NT2/D1 (cell line): ENCODE data around the gene NTN1.

Source experiments
- DNase-seq: peaks from one replicate; pipeline ENCODE4 v3.0.0-alpha.2; 2011; ENCODE audit warnings: low read depth, low spot score
- H3K27me3 ChIP-seq: 2 replicates; pipeline ENCODE4 v1.6.0; 2011; ENCODE audit warnings: mild to moderate bottlenecking; ENCODE audit not compliant: insufficient read length, insufficient read depth
- H3K36me3 ChIP-seq: 2 replicates; pipeline ENCODE4 v1.6.1; 2011; ENCODE audit warnings: mild to moderate bottlenecking, low read length, mixed read lengths; ENCODE audit not compliant: insufficient read depth, insufficient read length
- H3K4me1 ChIP-seq: 2 replicates; pipeline ENCODE4 v1.5.1; 2011; ENCODE audit not compliant: insufficient read depth, insufficient read length
- H3K4me3 ChIP-seq: 2 replicates; pipeline ENCODE4 v1.5.1; 2011; ENCODE audit warnings: low read depth; ENCODE audit not compliant: insufficient read length
- H3K9ac ChIP-seq: 2 replicates; pipeline ENCODE4 v1.6.0; 2011; ENCODE audit warnings: low read depth; ENCODE audit not compliant: insufficient read length
- H3K9me3 ChIP-seq: 2 replicates; pipeline ENCODE4 v1.5.1; 2011; ENCODE audit warnings: mild to moderate bottlenecking, low read length; ENCODE audit not compliant: insufficient read depth
- SUZ12 ChIP-seq: IDR thresholded peaks from 2 replicates; pipeline ENCODE4 v1.6.1; 2011; ENCODE audit not compliant: insufficient read length, insufficient read depth; ENCODE audit errors: extremely low read depth
- YY1 ChIP-seq: IDR thresholded peaks from 2 replicates; pipeline ENCODE4 v1.6.1; 2011; ENCODE audit not compliant: insufficient read length, insufficient read depth
- ZNF274 ChIP-seq: IDR thresholded peaks from 2 replicates; pipeline ENCODE4 v1.6.1; 2011; ENCODE audit warnings: mild to moderate bottlenecking, low read depth, low read length

NTN1 gene

DNA sequence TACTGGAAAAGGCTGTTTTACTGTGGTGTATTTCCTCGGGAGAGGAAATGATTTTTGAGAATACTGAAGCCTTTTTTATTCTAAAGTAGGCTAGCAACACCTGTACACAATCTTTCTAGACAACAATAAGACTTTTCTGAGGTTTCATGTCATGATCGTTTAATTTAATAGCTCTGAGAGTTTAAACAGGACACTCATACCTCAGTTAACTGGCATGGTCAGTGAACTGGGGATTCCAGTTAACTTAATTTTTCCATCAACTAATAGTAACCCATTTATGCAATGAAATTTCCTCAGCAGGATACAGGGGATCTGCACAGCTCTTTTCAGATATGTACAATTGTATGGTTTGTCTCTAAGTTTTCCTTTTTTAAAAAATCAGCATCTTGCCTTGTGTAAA, 262.6 kb downstream of the NTN1 start:
- Histone ChIP-seq H3K4me1 (no peaks in the 10 kb centered on the region), H3K27me3 (no peaks in the 10 kb centered on the region), H3K9ac (no peak overlapping the region), H3K9me3 (no peaks in the 10 kb centered on the region), H3K36me3 (no peaks in the 10 kb centered on the region), H3K4me3 (no peak overlapping the region)
- no peak for DNase-seq
- TF ChIP-seq ZNF274 (no peak), SUZ12 (no peak), YY1 (no peak)

GRCh38 chr17:9284884-9285283, 263.6 kb downstream of the NTN1 start:
- Histone ChIP-seq H3K9ac (no peak overlapping the region), H3K27me3 (no peaks in the 10 kb centered on the region), H3K4me1 (no peaks in the 10 kb centered on the region), H3K36me3 (no peaks in the 10 kb centered on the region), H3K4me3 (no peak overlapping the region), H3K9me3 (no peaks in the 10 kb centered on the region)
- TF ChIP-seq YY1: no peak
- no peak for TF ChIP-seq SUZ12
- no peak for TF ChIP-seq ZNF274
- no peak for DNase-seq

GRCh38 chr17:9285602-9286427, 264.5 kb downstream of the NTN1 start:
- Histone ChIP-seq H3K4me3 (no peak overlapping the region), H3K9ac (no peak overlapping the region), H3K27me3 (no peaks in the 10 kb centered on the region), H3K36me3 (no peaks in the 10 kb centered on the region), H3K4me1 (no peaks in the 10 kb centered on the region), H3K9me3 (no peaks in the 10 kb centered on the region)
- TF ChIP-seq ZNF274 (no peak), YY1 (no peak), SUZ12 (no peak)
- DNase-seq: no peak

DNA sequence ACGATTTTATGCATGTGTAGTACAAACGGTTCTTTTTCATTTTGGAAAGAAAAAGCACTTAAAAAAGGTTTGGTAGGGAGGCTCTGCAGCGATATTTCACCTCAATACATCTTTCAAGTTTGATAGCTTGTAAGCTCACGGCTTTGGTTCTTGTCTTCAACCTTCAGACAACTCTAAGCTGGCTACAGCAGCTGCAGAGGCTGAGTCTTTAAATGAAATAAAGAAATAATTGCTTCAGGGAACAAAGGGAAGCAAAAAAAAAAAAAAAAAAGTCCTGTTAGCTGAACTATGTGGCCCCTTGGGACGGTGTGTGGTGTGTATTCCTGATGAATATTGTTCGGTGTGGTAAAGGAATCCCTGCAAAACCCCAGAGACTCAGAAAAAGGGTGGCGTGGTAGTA, 265.1 kb downstream of the NTN1 start:
- DNase-seq: no peak
- Histone ChIP-seq H3K9ac (no peak overlapping the region), H3K4me3 (no peak overlapping the region), H3K4me1 (no peaks in the 10 kb centered on the region), H3K9me3 (no peaks in the 10 kb centered on the region), H3K36me3 (no peaks in the 10 kb centered on the region), H3K27me3 (no peaks in the 10 kb centered on the region)
- TF ChIP-seq SUZ12: no peak
- no peak for TF ChIP-seq YY1
- no peak for TF ChIP-seq ZNF274

GRCh38 chr17:9287306-9287705, 266.0 kb downstream of the NTN1 start:
- H3K9ac ChIP-seq: no peak overlapping the region
- no peaks in the 10 kb centered on the region for H3K9me3 ChIP-seq
- no peaks in the 10 kb centered on the region for H3K4me1 ChIP-seq
- no peak for TF ChIP-seq YY1
- H3K27me3 ChIP-seq: no peaks in the 10 kb centered on the region
- H3K4me3 ChIP-seq: no peak overlapping the region
- no peak for DNase-seq
- H3K36me3 ChIP-seq: no peaks in the 10 kb centered on the region

GRCh38 chr17:9290226-9290613, 268.9 kb downstream of the NTN1 start:
- no peaks in the 10 kb centered on the region for H3K27me3 ChIP-seq
- H3K9ac ChIP-seq: no peak overlapping the region
- DNase-seq: no peak
- no peaks in the 10 kb centered on the region for H3K4me1 ChIP-seq
- no peaks in the 10 kb centered on the region for H3K36me3 ChIP-seq
- TF ChIP-seq ZNF274: no peak
- no peak for TF ChIP-seq SUZ12
- TF ChIP-seq YY1: no peak
- no peak overlapping the region for H3K4me3 ChIP-seq
- no peaks in the 10 kb centered on the region for H3K9me3 ChIP-seq

DNA sequence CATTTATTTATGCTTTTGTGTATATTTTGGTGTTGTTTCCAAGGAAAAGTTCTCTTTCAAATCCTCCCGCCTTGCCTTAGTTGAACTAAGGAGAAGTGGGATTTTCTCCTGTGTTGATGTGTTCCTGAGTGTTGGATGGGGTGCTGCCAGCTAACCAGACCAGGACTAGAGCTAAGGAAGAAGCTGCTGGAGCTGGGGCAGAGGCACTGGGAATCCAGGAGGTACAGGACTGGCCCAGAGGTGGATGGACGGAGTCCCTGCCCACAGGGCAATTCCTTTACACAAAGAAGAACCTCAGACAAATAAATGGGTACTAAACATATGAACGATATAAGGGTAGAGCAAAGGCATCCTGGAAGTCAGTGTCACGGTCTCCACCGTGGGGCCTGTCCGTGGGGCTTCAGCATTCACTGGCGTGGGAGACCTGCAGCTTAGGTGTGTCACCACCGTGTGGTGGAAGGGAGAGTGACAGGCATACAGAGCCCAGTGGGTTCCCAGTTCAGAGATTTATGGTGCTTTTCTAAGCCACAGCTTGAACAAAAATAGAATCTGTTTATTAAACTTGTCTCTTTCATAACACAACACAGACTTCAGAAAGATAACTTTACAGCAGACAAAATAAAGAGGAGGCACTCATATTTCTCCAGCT, 270.7 kb downstream of the NTN1 start:
- DNase-seq: no peak
- no peak for TF ChIP-seq SUZ12
- no peak for TF ChIP-seq YY1
- no peaks in the 10 kb centered on the region for H3K4me1 ChIP-seq
- H3K4me3 ChIP-seq: no peak overlapping the region
- H3K27me3 ChIP-seq: no peaks in the 10 kb centered on the region
- no peaks in the 10 kb centered on the region for H3K36me3 ChIP-seq
- no peak overlapping the region for H3K9ac ChIP-seq
- H3K9me3 ChIP-seq: no peaks in the 10 kb centered on the region
